Measurements from ENCODE around the gene JUNB.

The JUNB gene

GRCh38 chr19:12779162-12779993 is 11.9 kb upstream of the JUNB start:
- peak overlapping the region; percentile 55 for H3K4me3 ChIP-seq (replicated peaks; ENCODE audit: low read depth, low read length)
- no peak for DNase-seq (ENCODE audit: extremely low read depth, low read depth)

GRCh38 chr19:12782174-12782423 is 9.2 kb upstream of the JUNB start:
- no peak for DNase-seq (ENCODE audit: extremely low read depth, low read depth)
- peak overlapping the region; percentile 41 for H3K4me3 ChIP-seq (replicated peaks; ENCODE audit: low read depth, low read length)
- TF ChIP-seq CTCF (IDR thresholded peaks at IDR 0.05; ENCODE audit: low read depth, low read length, missing control alignments) = no peak

More at GRCh38 chr19:12779162-12779993, 11.9 kb upstream of the JUNB start:
- no peak for TF ChIP-seq CTCF (IDR thresholded peaks at IDR 0.05; ENCODE audit: low read depth, low read length, missing control alignments)

- no peak for DNase-seq (ENCODE audit: extremely low read depth, low read depth)
- TF ChIP-seq CTCF (IDR thresholded peaks at IDR 0.05; ENCODE audit: low read depth, low read length, missing control alignments) = no peak
- peak overlapping the region; percentile 41 for H3K4me3 ChIP-seq (replicated peaks; ENCODE audit: low read depth, low read length)
These were observed 8.6 kb upstream of the JUNB start for GRCh38 chr19:12782424-12783290.

- no peak for TF ChIP-seq CTCF (IDR thresholded peaks at IDR 0.05; ENCODE audit: low read depth, low read length, missing control alignments)
- peak overlapping the region; percentile 41; the same call in 1 of the 2 replicates for H3K4me3 ChIP-seq (replicated peaks; ENCODE audit: low read depth, low read length)
- no peak for DNase-seq (ENCODE audit: extremely low read depth, low read depth)
These were observed 7.9 kb upstream of the JUNB start for GRCh38 chr19:12783291-12783848.

- TF ChIP-seq CTCF (IDR thresholded peaks at IDR 0.05; ENCODE audit: low read depth, low read length, missing control alignments) = no peak
- no peak for DNase-seq (ENCODE audit: extremely low read depth, low read depth)
- no peak overlapping the region for H3K4me3 ChIP-seq (replicated peaks; ENCODE audit: low read depth, low read length)
These were observed 7.4 kb upstream of the JUNB start for GRCh38 chr19:12783849-12784393.

- no peak for DNase-seq (ENCODE audit: extremely low read depth, low read depth)
- H3K4me3 ChIP-seq (replicated peaks; ENCODE audit: low read depth, low read length) = no peak overlapping the region
- TF ChIP-seq CTCF (IDR thresholded peaks at IDR 0.05; ENCODE audit: low read depth, low read length, missing control alignments) = no peak
These were observed 6.9 kb upstream of the JUNB start for GRCh38 chr19:12784394-12784870.

Data from HFF-Myc (cell line).